Stomach (tissue), 9 donors: ENCODE measurements around the gene COG4. TPM values are rescaled to one million over a fixed set of nuclear protein-coding genes. Genes with fewer than 3 reads are reported as not detected.
"Not testable (repeated sequence)": the region's sequence is repeated elsewhere in the genome, so short reads cannot be mapped to it uniquely, and the experiment has no call there.

Experiments used
- DNase-seq, 2 donors: peaks; one replicate each; pipeline versions ENCODE4 v3.0.0 to v3.0.0-alpha.2; 2013 to 2019
- H3K27ac ChIP-seq, 5 donors: fragments of 200-600 bp in 4 of 5; sonication (generic) in 4 of 5; one replicate each; pipeline ENCODE4 v1.5.1; 2013 to 2019; ENCODE audit warnings: mild to moderate bottlenecking in 1 of 5, moderate library complexity in 1 of 5
- H3K27me3 ChIP-seq, 3 donors: fragments of 200-600 bp; sonication (generic); one replicate each; pipeline ENCODE4 v1.5.1; 2017 to 2019; ENCODE audit warnings: mixed run types in 1 of 3
- H3K36me3 ChIP-seq, 4 donors: fragments of 200-600 bp; sonication (generic); 1 replicate in 3 of 4; 2 replicates in 1 of 4; pipeline ENCODE4 v1.5.1; 2016 to 2019
- H3K4me1 ChIP-seq, 4 donors: fragments of 200-600 bp; sonication (generic); one replicate each; pipeline ENCODE4 v1.5.1; 2016 to 2019
- H3K4me3 ChIP-seq, 4 donors: fragments of 200-600 bp; sonication (generic) in 3 of 4; one replicate each; pipeline ENCODE4 v1.5.1; 2016 to 2019; ENCODE audit warnings: mild to moderate bottlenecking in 1 of 4
- H3K9me3 ChIP-seq, 4 donors: fragments of 200-600 bp; sonication (generic); one replicate each; pipeline ENCODE4 v1.5.1; 2016 to 2019
- EP300 ChIP-seq: sonication (generic); formaldehyde crosslinking; IDR thresholded peaks from one replicate; pipeline ENCODE4 v1.6.1; 2017; ENCODE audit warnings: antibody characterized with exemption
- POLR2A ChIP-seq, 4 donors: fragments of 450-650 bp; IDR thresholded peaks; one replicate each; pipeline ENCODE4 v1.6.1; 2016; ENCODE audit warnings: antibody characterized with exemption in 4 of 4, control low read depth in 2 of 4, mild to moderate bottlenecking in 1 of 4, moderate library complexity in 1 of 4
- POLR2AphosphoS5 ChIP-seq, 3 donors: sonication (generic); formaldehyde crosslinking; IDR thresholded peaks; one replicate each; pipeline ENCODE4 v1.6.1; 2016; ENCODE audit warnings: antibody characterized with exemption in 3 of 3
- WGBS, 5 donors: extraction: QIAGEN DNeasy Blood & Tissue Kit in 3 of 5; methylation state at CpG; one replicate each; pipeline versions ENCODE4 v1.1.5 to v1.1.7; 2013 to 2018; 5-methylcytosine and 5-hydroxymethylcytosine counted together
- intact Hi-C: fragments of 100-400 bp; cut with DNase I; formaldehyde crosslinking; loops from one replicate; pipeline ENCODE4 v1.15.1; 2023; ENCODE audit warnings: low total_unique reads
- polyA plus RNA-seq, 3 donors: library from polyadenylated mRNA; stranded (reverse); fragments of 200-250 nt; gene quantifications; one replicate each; pipeline ENCODE4 v1.2.3, GENCODE V29; 2013
- total RNA-seq, 5 donors: library from RNA; depleted of rRNA; stranded (reverse); fragments of >200 nt; gene quantifications; one replicate each; pipeline versions ENCODE4 v1.1.0 to v1.2.3, GENCODE V29; 2014 to 2016
- TF ChIP-seq, protein P1 (sequence below), 7 experiments: fragments of 450-650 bp in 4 of 7; fragments of 200-600 bp in 3 of 7; sonication (generic) in 3 of 7; IDR thresholded peaks; one replicate each; pipeline ENCODE4 v1.5.1; 2016 to 2019; ENCODE audit warnings: antibody characterized with exemption in 7 of 7, control low read depth in 2 of 7, mild to moderate bottlenecking in 1 of 7
- donor health status: healthy with polysubstance abuse.
- donor health status: Bipolar disorder and iron deficiency.
- donor health status: healthy.

COG4 gene
- total and polyA plus RNA-seq, 8 donors = 10.7 to 127 (median 37.4) TPM

DNA sequence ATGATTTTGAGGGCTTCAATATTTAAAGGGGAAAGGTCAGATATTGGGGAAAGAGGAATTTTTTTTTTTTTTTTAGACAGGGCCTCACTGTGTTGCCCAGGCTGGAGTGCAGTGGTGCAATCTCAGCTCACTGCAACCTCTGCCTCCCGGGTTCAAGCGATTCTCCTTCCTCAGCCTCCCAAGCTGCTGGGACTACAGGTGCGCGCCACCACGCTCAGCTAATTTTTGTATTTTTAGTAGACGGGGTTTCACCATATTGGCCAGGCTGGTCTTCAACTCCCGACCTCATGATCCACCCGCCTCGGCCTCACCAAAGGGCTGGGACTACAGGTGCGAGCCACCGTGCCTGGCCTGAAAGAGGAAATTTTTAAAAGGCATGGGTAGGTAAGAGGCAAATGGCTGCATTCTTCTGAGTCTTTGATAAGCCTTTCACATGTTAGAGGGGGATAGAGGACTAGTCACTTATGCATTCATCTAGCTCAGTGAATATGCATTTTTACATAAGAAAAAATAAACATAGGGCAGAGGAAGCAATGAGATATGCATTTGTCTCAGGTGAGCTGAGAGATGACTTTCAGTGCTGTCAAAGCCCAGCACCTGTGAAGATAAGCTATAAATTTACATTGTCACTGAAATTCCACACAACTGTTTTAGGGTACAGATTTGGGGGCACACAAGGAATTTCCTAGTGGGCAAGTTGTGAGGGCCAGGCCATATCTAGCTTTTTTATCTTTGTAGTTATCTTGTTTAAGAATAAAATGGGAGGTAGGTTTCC, 70.0 kb downstream of the COG4 start:
- Histone ChIP-seq H3K27me3 (peaks cover 0 to 9% (median 0%) of the 10 kb centered on the region in 3 donors), H3K36me3 (no peaks in the 10 kb centered on the region), H3K27ac (peak overlapping the region in 3 of 5 donors; percentile 95 to 97 (median 97)), H3K4me3 (peak overlapping the region; percentile 81 to 99 (median 93)), H3K9me3 (no peaks in the 10 kb centered on the region), H3K4me1 (peaks cover 14 to 33% (median 27%) of the 10 kb centered on the region in 4 donors)
- TF ChIP-seq EP300 (no peak), POLR2AphosphoS5 (IDR thresholded peaks at IDR 0.05) (no peak), POLR2A (IDR thresholded peaks at IDR 0.05) (no peak)
- TF ChIP-seq, protein P1, sequence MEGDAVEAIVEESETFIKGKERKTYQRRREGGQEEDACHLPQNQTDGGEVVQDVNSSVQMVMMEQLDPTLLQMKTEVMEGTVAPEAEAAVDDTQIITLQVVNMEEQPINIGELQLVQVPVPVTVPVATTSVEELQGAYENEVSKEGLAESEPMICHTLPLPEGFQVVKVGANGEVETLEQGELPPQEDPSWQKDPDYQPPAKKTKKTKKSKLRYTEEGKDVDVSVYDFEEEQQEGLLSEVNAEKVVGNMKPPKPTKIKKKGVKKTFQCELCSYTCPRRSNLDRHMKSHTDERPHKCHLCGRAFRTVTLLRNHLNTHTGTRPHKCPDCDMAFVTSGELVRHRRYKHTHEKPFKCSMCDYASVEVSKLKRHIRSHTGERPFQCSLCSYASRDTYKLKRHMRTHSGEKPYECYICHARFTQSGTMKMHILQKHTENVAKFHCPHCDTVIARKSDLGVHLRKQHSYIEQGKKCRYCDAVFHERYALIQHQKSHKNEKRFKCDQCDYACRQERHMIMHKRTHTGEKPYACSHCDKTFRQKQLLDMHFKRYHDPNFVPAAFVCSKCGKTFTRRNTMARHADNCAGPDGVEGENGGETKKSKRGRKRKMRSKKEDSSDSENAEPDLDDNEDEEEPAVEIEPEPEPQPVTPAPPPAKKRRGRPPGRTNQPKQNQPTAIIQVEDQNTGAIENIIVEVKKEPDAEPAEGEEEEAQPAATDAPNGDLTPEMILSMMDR (IDR thresholded peaks at IDR 0.05) = no peak
- intact Hi-C loops = no loop called here
- WGBS, 5 donors = 94 to 96% (median 94%) methylated on average over 11 of the region's 11 CpGs
- no peak for DNase-seq

DNA sequence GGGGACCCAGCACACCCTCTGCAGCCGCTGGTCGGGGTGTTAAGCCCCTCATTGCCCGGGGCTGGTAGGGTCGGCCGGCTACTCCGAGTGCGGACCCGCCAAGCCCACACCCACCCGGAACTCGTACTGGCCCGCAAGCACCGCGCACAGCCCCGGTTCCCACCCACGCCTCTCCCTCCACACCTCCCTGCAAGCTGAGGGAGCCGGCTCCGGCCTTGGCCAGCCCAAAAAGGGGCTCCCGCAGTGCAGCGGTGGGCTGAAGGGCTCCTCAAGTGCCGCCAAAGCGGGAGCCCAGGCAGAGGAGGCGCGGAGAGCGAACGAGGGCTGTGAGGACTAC, 72.4 kb downstream of the COG4 start:
- intact Hi-C loops, H3K27me3 ChIP-seq, H3K27ac ChIP-seq, H3K36me3 ChIP-seq, H3K9me3 ChIP-seq, DNase-seq: not testable (repeated sequence)
- WGBS, 5 donors = 47 to 59% (median 54%) methylated on average over 18 to 25 of the region's 25 CpGs
- Histone ChIP-seq H3K4me3 (peak overlapping the region in 2 of 4 donors; percentile 14 to 23), H3K4me1 (peaks cover 11 to 22% (median 19%) of the 10 kb centered on the region in 4 donors)

DNA sequence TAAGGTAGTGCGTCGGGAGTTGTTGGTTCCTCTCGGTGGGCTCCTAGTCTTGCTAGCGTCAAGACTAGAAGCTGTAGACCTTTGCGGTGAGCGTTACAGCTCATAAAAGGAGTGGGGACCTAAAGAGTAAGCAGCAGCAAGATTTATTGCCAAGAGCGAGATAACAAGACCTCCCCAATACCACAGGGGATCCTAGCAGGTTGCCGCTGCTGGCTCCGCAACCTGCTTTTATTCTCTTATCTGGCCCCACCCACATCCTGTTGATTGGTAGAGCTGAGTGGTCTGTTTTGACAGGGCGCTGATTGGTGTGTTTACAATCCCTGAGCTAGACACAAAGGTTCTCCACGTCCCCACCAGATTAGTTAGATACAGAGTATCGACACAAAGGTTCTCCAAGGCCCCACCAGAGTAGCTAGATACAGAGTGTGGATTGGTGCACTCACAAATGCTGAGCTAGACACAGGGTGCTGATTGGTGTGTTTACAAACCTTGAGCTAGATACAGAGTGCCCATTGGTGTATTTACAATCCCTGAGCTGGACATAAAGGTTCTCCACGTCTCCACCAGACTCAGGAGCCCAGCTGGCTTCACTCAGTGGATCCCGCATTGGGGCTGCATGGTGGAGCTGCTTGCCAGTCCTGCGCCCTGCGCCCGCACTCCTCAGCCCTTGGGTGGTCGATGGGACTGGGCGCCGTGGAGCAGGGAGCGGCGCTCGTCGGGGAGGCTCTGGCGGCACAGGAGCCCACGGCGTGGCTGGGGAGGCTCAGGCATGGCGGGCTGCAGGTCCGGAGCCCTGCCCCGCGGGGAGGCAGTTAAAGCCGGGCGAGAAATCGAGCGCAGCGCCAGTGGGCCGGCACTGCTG, 73.0 kb downstream of the COG4 start:
- H3K27me3 ChIP-seq, H3K9me3 ChIP-seq, H3K36me3 ChIP-seq, DNase-seq, intact Hi-C loops, H3K27ac ChIP-seq: not testable (repeated sequence)
- Histone ChIP-seq H3K4me3 (peak overlapping the region in 2 of 4 donors; percentile 14 to 23), H3K4me1 (peaks cover 8 to 16% (median 13%) of the 10 kb centered on the region in 4 donors)
- WGBS, 5 donors = 68 to 80% (median 74%) methylated on average over 23 to 37 of the region's 37 CpGs

DNA sequence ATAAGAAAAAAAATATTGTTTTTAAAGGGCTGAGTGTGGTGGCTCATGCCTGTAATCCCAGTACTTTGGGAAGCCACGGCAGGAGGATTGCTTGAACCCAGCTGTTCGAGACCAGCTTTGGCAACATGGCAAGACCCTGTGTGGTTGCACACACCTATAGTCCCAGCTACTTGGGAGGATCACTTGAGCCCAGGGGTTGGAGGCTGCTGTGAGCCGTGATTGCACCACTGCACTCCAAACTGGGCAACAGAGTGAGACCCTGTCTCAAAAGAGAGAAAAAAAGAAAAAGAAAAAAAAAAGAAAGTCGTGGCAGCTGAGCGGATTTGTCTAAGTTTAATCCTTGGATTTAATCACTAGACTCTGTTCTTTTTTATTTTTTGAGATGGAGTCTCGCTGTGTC, 75.3 kb downstream of the COG4 start:
- intact Hi-C loops = loop anchor here (10.0 kb wide), 1 partner anchor 63 kb away; no protein-coding TSS in a partner anchor
- peaks cover 0 to 8% (median 3%) of the 10 kb centered on the region in 4 donors for H3K4me1 ChIP-seq
- H3K27ac ChIP-seq = no peak overlapping the region
- H3K4me3 ChIP-seq = no peak overlapping the region
- H3K27me3 ChIP-seq = peaks cover 0 to 9% (median 0%) of the 10 kb centered on the region in 3 donors
- 87 to 92% (median 89%) methylated on average over 6 of the region's 6 CpGs for WGBS, 5 donors
- no peak for TF ChIP-seq POLR2A (IDR thresholded peaks at IDR 0.05)
- no peak for TF ChIP-seq POLR2AphosphoS5 (IDR thresholded peaks at IDR 0.05)
- TF ChIP-seq EP300 = no peak
- TF ChIP-seq, protein P1 (IDR thresholded peaks at IDR 0.05) = no peak
- no peaks in the 10 kb centered on the region for H3K36me3 ChIP-seq
- H3K9me3 ChIP-seq = no peaks in the 10 kb centered on the region
- no peak for DNase-seq

DNA sequence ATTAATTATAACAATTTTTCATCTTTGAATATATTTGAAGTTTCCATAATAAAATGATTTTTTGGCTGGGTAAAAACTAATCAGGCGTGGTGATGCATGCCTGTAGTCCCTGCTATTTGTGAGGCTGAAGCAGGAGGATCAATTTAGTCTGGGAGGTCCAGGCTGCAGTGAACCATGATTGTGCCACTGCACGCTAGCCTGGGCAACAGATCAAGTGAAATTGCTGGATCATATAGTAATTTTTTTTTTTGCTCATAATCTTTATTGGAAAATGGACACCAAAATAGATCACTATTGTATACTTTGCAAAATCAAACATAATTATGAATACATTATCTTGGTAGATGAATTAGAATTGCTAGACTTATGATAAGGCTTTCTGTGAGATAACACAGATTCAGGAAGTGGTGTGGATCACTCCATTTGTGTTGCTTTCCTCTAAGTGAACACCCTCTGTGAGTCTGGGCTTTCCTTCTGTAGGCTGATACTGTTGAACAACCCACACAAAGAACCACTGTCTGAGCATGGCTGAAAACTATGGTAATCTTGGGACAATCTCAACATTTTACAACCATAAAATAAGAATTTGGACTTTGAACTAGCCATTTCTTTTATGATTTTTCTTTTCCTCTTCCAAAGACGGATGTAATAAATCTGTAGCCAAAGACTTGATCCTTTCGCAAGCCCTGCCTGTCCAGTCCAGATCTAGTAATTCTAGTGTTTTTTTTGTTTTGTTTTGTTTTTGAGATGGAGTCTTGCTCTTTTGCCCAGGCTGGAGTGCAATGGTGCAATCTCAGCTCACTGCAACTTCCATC, 78.9 kb downstream of the COG4 start:
- peak in 1 of 2 donors; percentile 49 for DNase-seq
- Histone ChIP-seq H3K27ac (peak overlapping the region in 1 of 5 donors; percentile 57), H3K4me1 (peaks cover 4 to 16% (median 8%) of the 10 kb centered on the region in 4 donors), H3K27me3 (no peaks in the 10 kb centered on the region), H3K36me3 (no peaks in the 10 kb centered on the region), H3K4me3 (no peak overlapping the region), H3K9me3 (no peaks in the 10 kb centered on the region)
- TF ChIP-seq, protein P1 (IDR thresholded peaks at IDR 0.05) = no peak
- no peak for TF ChIP-seq POLR2AphosphoS5 (IDR thresholded peaks at IDR 0.05)
- TF ChIP-seq EP300 = no peak
- TF ChIP-seq POLR2A (IDR thresholded peaks at IDR 0.05) = no peak
- 46 to 62% (median 48%) methylated on average over 4 of the region's 4 CpGs for WGBS, 5 donors
- intact Hi-C loops = loop anchor here (10.0 kb wide), 1 partner anchor 60 kb away; no protein-coding TSS in a partner anchor
